Lower leg skin (tissue), 3 donors: ENCODE results near the gene SLC19A2.

Experiments
- CTCF ChIP-seq, 3 donors: fragments of 450-650 bp; IDR thresholded peaks; one replicate each; pipeline ENCODE4 v1.5.1; 2016; ENCODE audit warnings: antibody characterized with exemption in 3 of 3, mild to moderate bottlenecking in 3 of 3, moderate library complexity in 2 of 3
- POLR2A ChIP-seq, 2 donors: fragments of 450-650 bp; IDR thresholded peaks; one replicate each; pipeline ENCODE4 v1.6.1; 2016 to 2017; ENCODE audit warnings: antibody characterized with exemption in 2 of 2, mild to moderate bottlenecking in 1 of 2, moderate library complexity in 1 of 2

- TF ChIP-seq CTCF (IDR thresholded peaks at IDR 0.05) (no peak), POLR2A (IDR thresholded peaks at IDR 0.05) (no peak)
Measured at GRCh38 chr1:169517558-169518186, 31.9 kb upstream of the SLC19A2 start.
